ENCODE measurements around the gene CDCA8.

The CDCA8 gene

GRCh38 chr1:37691497-37692077 is 729 bp upstream of the CDCA8 start:
- no peak for TF ChIP-seq CTCF (IDR thresholded peaks at IDR 0.05)

- TF ChIP-seq CTCF (IDR thresholded peaks at IDR 0.05), result no peak
These were observed 489 bp downstream of the CDCA8 start for GRCh38 chr1:37692834-37693175.

GRCh38 chr1:37697090-37697489 is 4.8 kb downstream of the CDCA8 start:
- no peak for TF ChIP-seq CTCF (IDR thresholded peaks at IDR 0.05)

GRCh38 chr1:37697737-37698136 is 5.4 kb downstream of the CDCA8 start:
- no peak for TF ChIP-seq CTCF (IDR thresholded peaks at IDR 0.05)

- TF ChIP-seq CTCF (IDR thresholded peaks at IDR 0.05), result no peak
These were observed 6.8 kb downstream of the CDCA8 start for GRCh38 chr1:37699147-37699546.

GRCh38 chr1:37701051-37701450 is 8.7 kb downstream of the CDCA8 start:
- no peak for TF ChIP-seq CTCF (IDR thresholded peaks at IDR 0.05)

GRCh38 chr1:37703061-37703460 is 10.7 kb downstream of the CDCA8 start:
- TF ChIP-seq CTCF (IDR thresholded peaks at IDR 0.05), result no peak

GRCh38 chr1:37704966-37705365 is 12.7 kb downstream of the CDCA8 start:
- no peak for TF ChIP-seq CTCF (IDR thresholded peaks at IDR 0.05)

All from LNCAP (cell line).